Nucleus accumbens (tissue), 56 donors: ENCODE measurements around the gene COL5A1.

Source experiments
- DNase-seq, 56 donors: peaks; one replicate each; lab custom pipeline; 2025; lab: John Stamatoyannopoulos, UW

The COL5A1 gene

DNA sequence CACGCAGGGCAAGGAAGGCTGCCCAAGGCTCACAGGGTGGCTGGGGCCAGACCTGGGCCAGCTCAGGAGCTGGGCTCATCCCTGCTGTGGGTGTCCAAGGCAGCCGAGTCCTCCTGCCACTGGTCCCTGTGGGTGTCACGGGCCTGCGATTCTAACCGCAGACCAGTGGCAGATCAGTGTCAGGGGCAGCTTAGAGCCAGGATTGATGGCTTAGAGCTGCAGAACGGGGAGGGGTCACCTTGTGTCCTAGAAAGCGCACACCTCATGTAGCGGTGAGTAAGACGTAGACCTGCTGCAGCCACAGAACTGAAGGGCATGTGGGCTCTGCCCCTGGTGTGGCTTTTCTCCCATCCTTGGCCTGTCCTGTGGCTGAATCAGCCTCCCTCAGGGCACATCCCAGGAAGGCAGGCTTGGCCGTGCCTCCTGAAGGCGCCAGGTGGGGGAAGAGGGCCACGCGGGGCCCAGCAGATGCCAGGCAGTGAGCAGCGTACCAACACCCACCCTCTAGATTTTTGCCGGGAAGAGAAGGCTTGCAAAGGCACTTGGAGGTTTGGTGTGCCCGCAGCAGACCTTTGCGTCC lies 160.7 kb downstream of the COL5A1 start:
- DNase-seq, result no peak

DNA sequence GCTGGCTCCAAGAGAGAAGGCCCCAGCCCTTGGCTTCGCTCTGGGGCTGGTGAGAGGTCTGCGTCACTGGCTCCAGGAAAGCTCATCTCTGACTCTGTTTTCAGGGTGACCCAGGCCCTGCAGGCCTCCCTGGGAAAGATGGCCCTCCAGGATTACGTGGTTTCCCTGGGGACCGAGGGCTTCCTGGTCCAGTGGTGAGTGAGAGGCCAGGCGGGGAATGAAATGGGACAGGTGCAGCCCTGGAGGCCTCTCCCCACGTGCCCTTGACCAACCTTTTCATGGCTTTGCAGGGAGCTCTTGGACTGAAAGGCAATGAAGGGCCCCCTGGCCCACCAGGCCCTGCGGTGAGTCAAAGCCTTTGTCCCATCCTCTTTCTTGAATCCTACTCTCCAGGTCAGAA lies 163.3 kb downstream of the COL5A1 start:
- DNase-seq, result no peak

DNA sequence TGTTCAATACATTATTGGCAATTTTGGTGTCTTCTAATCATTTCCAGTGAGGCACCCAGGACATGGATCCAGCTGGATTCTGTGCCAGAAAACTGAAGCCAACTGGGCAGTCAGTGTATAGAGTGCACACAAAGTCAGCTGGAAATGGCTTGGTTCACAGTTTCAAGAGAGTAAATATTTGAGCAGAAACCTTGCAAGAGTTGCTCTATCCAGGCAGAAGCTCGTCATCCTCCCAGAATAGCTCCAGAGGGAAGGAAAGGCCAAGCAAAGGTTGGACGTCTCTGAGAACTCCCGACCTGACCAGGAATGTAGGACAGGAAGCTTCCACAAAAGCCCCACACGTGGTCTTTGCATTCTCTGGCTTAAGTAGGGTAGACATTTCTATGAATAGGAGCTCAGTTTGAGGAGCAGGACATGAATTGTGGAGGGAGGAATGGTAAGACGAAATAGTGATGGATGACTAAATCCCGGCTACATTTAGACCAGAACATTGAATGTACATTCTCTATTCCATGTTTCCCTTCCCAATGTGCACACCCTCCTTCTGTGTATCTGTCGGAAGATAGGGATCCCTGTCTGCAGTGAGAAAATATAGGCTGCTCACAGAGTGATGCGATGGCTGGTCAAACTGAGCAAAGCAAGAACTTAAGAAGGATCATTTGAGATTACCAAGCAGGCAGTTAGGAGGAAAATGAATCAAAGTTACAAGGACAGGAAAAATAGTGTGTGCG lies 166.3 kb downstream of the COL5A1 start:
- DNase-seq, result no peak

DNA sequence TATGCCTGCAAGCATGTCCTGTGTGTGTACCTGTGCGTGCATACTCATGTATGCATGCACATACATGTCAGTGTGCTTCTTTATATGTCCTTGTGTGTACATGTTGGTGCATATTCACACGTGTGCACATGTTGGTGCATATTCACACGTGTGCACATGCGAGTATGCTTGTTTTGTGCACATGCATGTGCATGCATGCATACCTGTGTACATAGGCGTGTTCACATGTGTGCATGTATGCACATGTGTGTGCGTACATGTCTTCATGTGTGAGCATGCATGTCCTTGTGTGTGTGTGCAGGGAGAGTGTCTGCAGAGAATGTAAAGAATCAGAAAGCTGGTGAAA lies 166.8 kb downstream of the COL5A1 start:
- DNase-seq, result no peak

DNA sequence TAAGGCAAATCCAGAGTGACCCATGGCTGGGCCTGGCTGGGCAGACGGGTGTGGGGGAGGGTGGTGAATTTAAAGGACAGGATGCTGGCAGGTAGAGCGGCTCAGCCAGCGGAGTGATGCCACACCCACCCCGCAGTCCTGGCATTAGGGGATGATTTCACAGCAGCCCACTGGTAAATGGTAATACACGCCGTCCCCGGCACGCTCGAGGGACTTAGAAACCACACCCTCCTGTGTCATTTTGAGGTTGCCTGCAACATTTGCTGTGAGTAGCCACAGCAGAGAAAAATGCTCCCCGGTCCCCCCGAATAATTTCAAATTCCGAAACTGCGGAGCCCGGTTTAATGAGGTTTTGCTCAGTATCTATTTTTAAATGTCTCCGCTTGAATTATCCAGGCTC lies 167.7 kb downstream of the COL5A1 start:
- no peak for DNase-seq

DNA sequence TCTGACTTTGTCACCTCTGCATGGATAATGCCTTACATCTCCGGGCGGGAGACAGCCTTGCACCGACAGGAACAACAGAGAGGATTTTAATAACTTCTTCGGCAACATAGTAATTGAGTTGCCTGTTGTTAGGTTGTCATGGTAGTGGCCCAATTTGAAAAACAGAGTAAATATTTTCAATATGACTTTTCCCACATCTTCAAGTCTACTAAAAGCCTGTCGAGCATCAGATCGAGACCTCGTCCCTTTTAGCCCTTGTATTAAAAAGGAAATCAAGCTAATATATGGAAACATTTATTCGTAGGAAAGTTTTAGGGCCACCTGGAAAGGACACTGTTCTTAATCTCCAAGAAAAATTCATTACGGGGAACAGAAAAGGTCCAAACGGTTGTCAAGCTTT lies 168.2 kb downstream of the COL5A1 start:
- DNase-seq, result no peak

DNA sequence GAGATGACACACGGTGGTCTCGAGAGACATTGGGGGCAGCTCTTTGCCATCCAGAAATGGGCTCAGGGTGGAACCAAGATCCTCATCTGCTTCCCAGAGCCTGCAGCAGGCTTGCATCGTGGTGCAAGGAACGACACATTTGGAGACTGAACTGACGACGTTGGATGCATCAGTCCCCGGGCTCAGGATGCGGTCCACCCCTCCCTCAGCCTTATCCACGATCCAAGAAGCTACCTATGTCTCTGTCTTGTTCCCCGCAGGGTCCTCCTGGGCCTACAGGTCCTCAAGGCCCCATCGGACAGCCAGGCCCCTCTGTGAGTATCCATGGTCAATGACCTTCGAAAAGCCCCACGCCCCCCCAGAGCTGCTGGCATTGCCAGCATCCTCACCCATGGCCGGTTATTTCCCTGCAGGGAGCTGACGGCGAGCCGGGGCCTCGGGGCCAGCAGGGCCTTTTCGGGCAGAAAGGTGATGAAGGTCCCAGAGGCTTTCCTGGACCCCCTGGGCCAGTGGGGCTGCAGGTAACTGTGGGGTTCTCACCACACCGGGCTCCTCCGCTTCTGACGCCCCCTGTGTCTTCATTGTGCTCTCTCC lies 169.6 kb downstream of the COL5A1 start:
- no peak for DNase-seq

DNA sequence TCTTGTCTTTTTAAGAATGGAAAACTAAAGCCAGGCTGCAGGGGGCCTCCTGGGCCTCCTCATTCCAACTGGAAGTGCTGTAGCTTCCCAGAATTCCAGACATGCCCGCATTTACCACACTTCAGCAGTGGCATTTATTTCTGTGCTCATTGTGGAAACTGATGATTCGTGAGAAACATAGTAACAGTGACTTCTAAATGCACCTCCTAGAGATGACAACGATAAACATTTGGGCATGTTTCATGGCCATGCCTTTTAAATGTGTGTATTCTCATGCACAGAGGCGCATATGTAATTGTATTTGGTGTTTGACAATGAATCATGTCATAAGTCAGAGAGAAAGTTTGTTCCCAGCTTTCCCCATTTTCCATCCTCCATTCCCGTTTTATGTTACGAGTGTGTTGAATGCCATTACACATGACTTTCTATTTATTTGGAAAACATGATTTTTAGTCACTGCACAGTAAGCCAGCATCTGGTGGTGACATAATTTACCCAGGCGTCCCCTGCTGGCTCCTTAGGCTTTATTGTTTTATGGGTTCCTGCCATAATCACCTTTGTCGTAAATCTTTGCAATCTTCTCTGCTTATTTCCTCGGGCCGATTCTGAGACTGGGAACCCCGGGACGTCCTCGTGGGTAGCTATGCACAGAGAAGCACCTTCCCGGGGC lies 170.2 kb downstream of the COL5A1 start:
- DNase-seq, result no peak

DNA sequence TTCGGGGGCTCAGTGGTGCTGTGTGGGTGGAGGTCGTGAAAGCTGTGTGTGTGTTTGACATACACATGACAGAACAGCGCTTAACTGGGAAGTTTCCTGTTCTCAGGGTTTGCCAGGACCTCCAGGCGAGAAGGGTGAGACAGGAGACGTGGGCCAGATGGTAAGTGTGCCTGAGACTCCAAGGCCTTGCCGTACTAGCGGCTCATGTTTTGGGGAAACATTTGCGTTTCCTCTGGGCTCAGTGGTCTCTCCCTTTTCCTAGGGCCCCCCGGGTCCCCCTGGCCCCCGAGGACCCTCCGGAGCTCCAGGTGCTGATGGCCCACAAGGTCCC lies 170.7 kb downstream of the COL5A1 start:
- DNase-seq, result no peak

DNA sequence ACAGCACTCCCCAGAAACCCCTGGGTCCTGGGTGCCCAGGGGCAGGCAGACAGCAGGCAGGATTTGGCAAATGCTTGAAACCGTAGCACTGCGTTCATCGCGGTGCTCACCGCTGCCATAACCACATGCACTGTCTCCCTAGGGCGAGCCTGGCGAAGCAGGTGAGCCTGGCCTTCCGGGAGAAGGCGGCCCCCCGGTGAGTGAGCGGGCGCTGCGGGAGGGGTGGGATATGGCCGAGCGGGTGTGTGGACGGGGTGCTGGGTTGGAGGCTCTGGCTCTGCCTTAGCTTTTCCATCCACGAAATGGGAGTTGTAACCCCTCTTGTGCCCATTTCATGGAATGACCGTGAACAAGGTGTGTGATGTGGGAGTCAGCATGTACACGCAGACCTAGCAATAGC lies 172.2 kb downstream of the COL5A1 start:
- DNase-seq, result no peak

DNA sequence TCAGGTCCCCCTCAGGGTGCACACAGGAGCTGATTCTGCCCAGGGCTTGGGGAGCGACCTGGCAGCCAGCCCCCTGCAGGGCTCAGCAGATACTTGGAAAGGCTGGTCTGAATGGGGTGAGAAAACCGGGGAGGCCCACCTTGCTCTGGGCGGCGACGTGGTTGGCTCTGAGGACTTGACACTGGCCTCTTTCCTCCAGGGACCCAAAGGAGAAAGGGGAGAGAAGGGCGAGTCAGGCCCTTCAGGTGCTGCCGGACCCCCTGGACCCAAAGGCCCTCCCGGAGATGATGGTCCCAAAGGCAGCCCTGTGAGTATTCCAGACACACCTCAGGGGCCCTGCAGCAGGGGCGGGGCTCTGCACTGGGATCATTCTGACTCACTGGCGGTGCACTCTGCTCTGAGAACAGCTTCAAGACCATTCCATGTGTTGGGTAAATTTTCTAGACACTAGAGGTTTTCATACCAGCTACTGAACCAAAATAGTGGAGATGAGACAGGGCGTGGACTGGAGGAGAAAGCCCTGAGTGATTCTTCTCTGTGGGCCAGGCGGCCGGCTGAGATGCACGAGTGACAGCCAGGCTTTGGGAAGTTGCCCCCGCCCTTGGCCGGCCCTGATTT lies 173.1 kb downstream of the COL5A1 start:
- no peak for DNase-seq

DNA sequence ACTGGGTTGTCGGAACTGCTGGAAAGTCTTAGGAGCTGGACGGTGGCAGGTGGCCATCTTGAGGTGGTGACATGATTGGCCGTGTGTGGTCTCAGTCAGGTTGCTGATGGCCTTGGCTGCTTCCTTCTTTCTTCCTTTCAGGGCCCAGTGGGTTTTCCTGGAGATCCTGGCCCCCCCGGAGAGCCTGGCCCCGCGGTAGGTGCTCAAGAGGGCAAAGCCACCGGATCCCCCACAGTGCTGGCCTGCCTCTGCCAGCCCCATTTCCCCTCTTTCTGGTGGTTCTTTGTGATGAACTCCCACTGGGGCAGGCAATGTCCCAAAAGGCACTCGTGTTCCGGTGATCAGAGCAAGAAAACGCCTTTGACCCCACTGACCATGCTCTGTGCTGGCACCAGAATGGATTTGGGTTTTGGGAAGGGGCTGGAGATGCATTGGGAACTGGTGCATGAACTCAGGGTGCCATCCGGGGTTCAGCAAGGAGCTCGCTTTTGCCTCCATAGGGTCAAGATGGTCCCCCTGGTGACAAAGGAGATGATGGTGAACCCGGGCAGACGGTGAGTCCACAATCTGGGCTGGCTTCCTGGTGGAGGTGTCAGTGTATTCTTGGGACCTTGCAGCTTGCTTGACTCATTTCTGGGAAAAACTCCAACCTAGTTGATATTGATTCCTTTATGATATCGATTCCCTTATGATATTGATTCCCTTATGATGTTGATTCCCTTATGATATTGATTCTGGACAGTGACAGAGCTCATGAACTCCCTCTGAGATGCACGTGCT lies 174.0 kb downstream of the COL5A1 start:
- DNase-seq, result no peak

DNA sequence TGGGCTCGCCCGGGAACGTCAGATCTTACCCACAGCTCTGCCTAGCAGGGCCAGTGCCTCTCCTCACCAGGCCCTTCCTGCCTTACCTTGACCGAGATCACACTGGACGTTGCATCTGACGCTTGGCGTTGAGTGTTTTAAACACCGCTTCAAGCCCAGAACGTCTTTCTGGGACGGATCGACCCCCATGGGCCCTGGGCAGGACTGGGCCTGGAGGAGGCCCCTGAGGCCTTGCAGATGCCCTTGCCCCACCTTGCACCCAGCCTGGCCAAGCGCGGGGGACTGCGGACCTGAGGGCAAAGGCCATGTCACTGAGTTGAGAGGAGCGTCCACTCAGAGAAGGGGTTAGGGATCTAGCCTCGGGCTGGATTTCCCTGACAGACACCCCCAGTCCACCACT lies 174.7 kb downstream of the COL5A1 start:
- DNase-seq, result no peak

DNA sequence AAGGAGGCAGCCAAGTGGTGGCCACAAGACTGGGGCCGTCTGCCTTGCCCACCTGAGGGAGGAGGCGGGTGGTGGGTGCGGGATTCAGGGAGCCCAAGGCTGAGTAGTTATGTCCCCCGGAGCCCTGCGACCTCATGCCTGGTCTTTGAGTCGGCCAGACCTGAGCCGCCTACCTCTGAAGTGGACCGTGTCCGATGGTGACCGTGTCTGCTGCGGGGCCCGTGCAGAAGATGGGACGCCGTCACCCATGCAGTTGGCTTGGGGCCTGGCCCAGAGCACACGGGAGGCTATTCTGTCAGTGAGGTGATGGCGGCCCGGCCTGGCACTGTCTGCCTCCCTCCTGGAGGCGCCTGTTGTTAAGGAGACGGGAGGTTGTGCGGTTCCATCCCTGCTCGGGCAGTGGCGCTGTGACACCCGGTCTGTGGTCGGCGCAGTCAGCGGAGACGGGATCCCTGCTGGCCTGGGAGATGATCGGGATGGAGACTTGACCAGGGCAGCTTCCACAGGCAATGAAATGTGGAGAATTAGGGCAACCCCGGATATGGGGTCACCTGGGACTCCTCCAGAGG lies 176.5 kb downstream of the COL5A1 start:
- DNase-seq, result no peak

DNA sequence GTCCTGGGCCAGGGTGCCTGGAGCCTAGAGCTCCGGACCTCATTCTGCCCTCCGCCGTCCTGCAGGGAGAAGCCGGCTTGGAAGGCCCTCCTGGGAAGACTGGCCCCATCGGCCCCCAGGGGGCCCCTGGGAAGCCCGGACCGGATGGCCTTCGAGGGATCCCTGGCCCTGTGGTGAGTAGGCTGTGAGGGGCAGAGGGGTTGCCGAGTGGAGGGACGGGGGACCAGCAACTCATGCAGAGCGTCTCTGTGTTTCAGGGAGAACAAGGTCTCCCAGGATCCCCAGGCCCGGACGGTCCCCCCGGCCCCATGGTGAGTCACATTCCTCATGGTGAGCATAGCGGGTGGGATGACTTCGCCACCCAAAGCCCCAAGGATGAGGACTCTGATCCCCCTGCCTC lies 177.0 kb downstream of the COL5A1 start:
- no peak for DNase-seq

DNA sequence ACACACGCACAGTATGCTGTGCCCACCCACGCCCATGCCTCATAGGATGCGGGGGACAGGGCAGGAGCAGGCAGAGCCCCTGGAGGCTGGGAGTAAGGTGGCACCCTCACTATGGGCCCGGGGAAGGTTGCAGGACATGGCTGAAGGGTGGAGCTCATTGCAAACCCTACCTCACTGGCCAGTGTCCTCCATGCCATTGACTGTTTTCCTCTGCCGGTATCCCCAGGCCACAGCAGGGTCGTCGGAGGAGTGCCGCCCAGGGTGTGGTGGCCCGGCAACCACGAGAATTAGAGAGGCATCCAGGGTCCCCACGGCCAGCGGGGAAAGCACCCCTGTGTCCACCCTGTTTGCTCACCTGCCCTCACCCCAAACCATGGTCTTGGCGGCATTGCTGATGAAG lies 179.3 kb downstream of the COL5A1 start:
- DNase-seq, result no peak

DNA sequence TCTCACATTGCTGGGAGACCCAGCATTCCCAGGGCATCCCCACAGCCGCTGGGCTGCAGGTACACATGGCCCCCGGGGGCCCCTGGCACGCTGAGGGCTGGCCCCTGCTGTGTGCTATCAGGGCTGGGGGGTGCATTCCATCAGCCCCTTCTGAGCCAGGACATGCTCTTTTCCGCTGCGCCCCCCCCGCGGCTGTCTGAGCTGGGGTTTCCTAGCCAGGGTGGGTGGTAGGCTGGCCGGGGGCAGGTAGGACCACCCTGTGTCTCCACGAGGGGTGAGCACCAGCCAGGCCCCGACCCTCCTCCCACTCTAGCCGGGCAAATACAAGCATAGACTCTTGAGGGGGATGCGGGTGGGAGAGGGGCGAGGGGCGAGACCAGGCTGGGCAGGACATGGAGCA lies 180.9 kb downstream of the COL5A1 start:
- DNase-seq, result no peak

DNA sequence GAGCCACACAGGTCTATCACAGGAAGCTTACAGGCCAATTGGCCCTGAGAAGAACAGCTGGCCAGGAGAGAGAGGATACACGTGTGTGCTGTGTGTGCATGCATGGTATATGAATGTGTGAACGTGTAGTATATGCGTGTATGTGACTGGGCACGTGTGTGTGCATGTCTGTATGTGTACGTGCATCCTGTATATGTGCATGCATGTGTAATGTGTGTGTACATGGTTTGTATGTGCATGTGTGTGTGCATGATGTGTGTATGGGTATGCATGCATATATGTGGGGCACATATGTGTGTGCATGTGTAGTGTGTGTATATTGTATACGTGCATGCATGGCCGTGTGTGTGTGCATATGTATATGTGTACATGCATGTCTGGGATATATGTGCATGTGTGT lies 182.0 kb downstream of the COL5A1 start:
- no peak for DNase-seq

DNA sequence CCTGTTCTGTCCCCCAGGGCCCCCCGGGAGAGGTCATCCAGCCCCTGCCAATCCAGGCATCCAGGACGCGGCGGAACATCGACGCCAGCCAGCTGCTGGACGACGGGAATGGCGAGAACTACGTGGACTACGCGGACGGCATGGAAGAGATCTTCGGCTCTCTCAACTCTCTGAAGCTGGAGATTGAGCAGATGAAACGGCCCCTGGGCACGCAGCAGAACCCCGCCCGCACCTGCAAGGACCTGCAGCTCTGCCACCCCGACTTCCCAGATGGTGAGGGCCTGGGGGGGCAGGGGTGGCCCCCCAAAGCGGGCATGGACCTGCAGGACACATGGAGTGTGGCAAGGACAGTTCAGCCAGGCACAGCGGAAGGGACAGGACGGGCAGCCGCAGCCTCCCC lies 183.0 kb downstream of the COL5A1 start:
- no peak for DNase-seq

DNA sequence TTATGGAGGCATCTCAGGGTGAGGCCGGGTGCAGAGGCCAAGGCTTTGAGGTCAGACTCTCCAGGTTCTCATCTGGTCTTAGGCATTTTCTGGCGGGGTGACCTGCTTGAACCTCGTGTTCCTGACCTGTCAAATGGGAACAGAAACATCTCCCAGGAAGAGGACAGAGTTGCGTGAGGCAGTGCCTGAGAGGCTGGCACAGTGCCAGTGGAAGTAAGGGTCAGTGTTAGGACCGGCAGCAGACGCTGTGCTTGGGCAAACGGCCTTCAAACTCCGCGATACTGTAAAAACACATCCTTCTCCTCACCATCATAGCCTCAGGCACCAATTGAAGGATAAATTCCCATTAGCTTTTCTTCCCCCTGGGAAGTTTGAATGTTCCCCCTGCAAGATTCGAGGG lies 183.4 kb downstream of the COL5A1 start:
- DNase-seq, result no peak
